OCI-LY3 (cell line): ENCODE data around the gene RAET1L.

ENCODE experiments used
- CTCF ChIP-seq: fragments of 200-600, 300-600 bp; sonication (generic); IDR thresholded peaks from 2 replicates; pipeline ENCODE4 v1.5.1; 2014; ENCODE audit warnings: antibody characterized with exemption, low read length, low read depth
- EZH2phosphoT487 ChIP-seq: fragments of 200-600 bp; shearing (Covaris generic); IDR thresholded peaks from 2 replicates; pipeline ENCODE4 v1.6.1; 2018; ENCODE audit warnings: antibody characterized with exemption, mixed run types, low read depth

- TF ChIP-seq CTCF (no peak), EZH2phosphoT487 (no peak)
Measured at GRCh38 chr6:149988550-149989346, 36.6 kb downstream of the RAET1L start.
